ENCODE data around the gene CTNNBL1.

Gene CTNNBL1

GRCh38 chr20:37878835-37879599 is 185.2 kb downstream of the CTNNBL1 start:
- no peak for DNase-seq (ENCODE audit: low read depth)

- DNase-seq (ENCODE audit: low read depth): no peak
Observed at GRCh38 chr20:37879843-37880242, 186.0 kb downstream of the CTNNBL1 start.

DNA sequence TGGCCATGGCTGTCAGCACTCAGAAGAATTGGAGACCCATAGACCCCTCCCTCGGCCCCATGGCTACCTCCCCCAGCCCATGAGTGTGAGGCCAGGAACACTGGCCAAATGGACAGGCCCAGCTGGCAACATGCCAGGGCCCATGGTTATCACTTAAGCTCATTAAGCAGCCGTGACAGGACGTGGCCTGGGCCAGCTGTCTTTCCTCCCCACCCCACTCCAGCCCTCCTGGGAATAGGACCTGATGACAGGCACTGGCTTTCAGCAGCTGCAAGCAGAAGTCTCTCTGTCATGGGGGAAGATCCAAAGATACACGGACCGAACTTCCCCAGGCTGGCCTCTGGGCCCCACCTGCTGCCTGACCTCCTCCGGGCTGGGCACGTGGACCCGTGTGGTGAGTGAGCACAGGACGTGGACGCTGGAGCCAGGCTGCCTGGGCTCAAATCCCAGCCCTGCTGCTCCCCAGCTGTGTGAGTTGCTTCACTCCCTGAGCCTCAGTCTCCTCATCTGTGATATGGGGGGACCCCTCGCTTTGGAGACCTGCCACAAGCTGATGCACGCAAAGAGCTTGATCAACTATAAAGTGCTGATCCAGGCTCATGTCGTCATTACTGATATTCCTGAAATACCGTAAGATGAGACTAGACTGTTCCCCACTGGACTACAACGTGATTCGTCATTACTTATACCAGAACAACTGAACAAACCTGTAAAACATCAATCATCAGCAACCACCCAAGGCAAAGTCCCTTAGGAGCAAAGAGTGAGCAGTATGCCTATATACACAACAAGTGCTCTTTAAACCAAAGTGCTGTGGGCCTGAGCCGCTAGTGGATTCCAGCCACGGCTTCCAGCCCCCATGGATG is 187.1 kb downstream of the CTNNBL1 start:
- no peak for DNase-seq (ENCODE audit: low read depth)

- no peak for DNase-seq (ENCODE audit: low read depth)
Observed at GRCh38 chr20:37881601-37882343, 187.9 kb downstream of the CTNNBL1 start.

DNA sequence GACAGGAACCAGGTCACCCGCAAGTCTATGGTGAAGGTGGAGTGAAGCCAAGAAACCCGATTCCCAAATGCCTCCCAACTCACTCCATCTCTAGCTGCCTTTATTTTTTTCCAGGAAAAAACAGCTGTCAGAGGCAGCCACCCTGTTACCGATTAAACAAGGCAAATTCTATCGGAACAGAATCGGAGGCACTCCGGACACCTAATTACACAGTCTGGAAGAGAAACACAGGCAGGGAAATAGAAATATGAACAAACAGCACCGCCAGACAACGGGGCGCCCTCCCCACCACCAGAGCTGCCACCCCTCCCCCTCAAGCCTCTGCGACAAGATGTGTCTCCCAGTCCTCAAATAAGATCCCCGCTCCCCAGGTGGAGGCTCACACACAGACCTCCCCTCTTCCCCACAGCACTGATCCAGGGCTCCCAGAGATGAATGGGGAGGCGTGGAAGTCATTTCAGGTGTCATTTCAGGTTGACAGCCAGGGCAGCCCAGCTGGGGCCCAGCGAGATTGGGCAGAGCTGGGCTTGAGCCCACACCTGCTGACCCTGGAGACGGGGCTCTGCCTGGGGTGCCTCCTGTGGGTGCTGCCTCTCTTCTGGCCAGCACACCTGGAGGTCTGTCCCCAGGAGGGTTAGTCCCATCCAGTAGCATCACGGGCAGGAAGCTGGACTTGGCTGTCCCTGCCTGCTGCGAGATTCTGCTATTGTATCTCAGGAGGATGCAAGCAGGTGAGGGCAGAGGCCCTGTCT is 189.3 kb downstream of the CTNNBL1 start:
- DNase-seq (ENCODE audit: low read depth): no peak

DNA sequence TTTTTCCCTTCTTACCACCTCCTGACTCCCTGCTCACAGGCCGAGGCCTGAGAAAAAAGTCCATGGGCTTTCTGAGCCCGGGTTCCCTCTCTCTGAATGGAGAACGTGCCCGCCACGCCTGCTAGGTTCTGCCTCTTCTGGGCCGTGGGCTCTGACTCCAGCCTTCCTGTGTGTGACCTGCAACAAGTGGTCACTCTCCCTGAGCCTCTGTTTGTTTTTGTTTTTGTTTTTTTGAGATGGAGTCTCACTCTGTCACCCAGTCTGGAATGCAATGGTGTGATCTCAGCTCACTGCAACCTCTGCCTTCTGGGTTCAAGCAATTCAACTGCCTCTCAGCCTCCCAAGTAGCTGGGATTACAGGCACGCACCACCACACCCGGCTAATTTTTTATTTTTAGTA is 191.2 kb downstream of the CTNNBL1 start:
- no peak for DNase-seq (ENCODE audit: low read depth)

DNA sequence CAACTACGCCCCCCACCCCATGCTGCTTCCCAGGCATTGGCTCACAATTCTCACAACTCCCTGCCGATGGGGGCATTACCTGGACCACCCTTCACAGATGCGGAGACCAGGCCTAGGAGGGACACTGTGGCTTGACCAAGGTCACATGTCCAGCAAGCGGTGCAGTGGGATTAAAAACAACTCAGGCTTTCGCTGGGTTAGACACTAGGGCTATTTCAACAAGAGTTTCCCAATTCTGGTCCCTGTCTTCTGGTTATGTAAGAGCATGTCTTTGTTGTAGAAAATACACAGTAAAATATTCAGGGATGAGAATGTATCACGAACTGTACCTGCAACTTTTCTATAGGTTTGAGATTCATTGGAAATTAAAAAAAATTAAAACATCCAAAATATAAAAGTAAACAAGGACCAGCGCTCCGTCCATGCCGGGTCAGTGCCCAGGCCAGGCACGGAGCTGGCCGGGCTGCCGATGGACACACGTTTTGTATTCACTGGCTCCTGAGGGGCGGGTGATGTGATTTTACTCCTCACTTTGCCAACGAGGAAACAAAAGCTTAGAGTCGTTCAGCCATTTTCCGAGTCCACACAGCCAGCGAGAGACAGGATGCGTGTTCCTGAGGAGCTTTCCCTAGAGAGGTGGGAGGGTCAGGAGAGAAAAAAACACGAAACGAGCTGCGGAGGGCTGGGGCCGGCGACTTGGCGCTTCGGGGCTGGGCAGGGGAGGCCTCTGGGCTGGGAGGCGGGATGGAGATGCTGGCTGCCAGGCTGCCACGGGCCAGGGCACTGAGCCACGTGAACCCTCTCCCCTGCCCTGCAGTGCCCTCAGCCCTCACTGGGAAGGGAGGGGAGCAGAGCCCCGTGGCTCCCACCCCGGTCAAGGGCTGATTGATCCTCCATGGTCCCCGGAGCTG is 192.0 kb downstream of the CTNNBL1 start:
- no peak for DNase-seq (ENCODE audit: low read depth)

DNA sequence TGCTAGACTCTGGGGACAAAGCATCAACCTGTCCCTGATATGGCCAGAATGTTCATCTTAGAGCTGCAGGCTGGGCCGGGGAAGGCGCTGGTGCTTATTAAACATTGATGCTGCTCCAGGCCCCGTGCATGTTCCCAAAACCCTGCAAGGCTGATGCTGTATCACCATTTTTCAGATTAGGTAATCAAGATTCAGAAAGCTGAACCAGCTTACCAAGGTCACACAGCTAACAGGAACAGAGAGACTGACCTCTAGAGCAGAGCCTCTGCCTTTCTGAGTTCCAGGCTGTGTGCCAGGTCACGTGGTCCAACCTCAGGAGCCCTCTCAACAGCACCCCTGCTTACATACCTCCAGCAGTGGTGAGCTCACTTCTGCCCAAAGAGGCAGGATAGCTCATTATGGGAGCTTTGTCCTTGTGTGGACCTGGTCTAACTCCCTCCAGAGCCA is 193.0 kb downstream of the CTNNBL1 start:
- DNase-seq (ENCODE audit: low read depth): no peak

GRCh38 chr20:37888641-37889040 is 194.8 kb downstream of the CTNNBL1 start:
- DNase-seq (ENCODE audit: low read depth): no peak

- DNase-seq (ENCODE audit: low read depth): no peak
Observed at GRCh38 chr20:37890108-37890507, 196.3 kb downstream of the CTNNBL1 start.

DNA sequence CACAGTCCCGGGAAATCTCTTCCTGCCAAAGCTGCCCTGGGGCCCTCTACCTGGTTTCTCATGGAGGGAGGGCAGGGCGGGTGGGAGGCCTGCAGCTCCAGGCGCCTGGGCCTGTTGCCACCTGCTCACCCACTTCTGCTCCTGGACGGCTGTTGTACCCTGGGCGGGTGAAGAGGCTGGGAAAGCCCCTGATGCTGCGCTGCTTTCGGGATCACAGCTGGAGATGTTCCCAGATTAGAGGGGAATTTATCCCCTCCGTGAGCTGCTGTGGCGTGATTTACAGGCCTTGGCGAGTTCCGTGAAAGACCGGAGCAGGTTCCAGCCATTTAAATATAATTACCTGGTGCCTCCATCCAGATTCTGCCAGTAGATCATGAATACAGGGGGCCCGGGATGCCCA is 196.8 kb downstream of the CTNNBL1 start:
- no peak for DNase-seq (ENCODE audit: low read depth)

DNA sequence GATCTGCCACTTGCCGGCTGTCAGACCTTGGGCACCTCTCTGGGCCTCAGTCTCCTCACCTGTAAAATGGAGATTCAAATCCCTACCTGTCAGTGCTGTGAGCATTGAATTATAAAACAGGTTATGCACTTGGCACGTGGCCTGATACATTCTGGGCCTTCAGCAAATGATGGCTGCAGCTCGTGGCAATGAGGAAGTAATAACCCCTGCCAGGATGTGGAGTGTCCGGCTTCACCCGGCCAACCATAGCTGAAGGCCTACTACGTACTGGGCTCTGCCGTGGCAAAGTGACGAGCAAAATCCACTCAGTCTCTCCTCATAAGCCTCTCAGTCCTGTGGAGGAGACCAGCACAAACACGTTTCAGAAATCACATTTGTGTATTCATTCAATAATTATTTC is 198.2 kb downstream of the CTNNBL1 start:
- DNase-seq (ENCODE audit: low read depth): no peak

- DNase-seq (ENCODE audit: low read depth): no peak
Observed at GRCh38 chr20:37893566-37894241, 199.9 kb downstream of the CTNNBL1 start.

- DNase-seq (ENCODE audit: low read depth): no peak
Observed at GRCh38 chr20:37894454-37894853, 200.6 kb downstream of the CTNNBL1 start.

DNA sequence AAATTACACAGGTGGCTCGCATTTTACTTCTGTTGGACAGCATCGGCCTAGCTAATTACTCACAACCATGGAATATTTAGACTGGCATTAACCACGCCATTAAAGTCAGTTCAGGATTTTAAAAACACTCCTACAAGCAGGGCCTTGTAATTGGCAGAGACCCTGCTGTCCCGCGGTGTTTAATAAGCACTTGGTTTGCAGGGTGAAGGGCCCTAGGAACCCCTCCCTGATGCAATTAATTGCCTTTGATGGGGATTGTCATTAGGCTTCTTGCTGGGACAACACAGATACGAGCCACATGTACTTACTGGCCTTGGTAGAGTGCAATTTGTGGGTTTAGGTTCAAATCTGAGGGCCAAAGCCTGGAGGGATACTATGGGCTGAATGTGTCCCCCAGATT is 201.3 kb downstream of the CTNNBL1 start:
- no peak for DNase-seq (ENCODE audit: low read depth)

DNA sequence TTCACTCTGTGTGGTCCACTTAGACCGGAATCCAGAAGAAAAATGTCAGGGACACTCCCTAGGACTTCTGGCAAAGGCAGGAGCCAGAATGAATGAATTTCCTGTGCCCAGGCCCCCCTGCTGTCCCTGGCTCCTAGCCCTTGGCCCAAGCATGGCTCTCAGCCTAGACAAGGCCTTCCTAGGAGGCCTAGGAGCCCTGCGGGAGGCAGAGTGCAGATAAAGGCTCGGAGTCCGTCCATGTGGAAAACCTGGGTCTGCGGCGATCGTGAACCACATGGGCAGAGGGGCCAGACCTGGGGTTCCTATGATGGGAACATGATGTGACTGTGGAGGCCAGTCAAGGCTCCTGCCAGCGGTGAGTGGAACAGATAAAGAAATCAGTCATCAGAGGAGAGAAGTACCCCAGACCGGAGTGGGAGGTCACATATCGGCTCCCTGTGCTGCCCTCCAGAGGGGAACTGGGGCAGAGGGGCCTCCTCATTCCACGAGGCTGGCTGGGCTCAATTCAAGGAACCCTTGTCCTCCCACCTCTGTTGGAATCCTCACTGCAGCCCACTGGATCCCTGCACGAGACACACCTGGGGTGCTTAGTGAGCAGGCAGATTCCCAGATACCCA is 203.2 kb downstream of the CTNNBL1 start:
- no peak for DNase-seq (ENCODE audit: low read depth)

GRCh38 chr20:37898233-37899104 is 204.6 kb downstream of the CTNNBL1 start:
- DNase-seq (ENCODE audit: low read depth): no peak

All from stimulated activated CD8-positive, alpha-beta memory T cell treated with anti-CD3 and anti-CD28 coated beads, Interleukin-12 subunit alpha, Interleukin-12 subunit beta, amount 100 ng/mL, for 4 hours (primary cell).